ENCODE results near the gene PIAS1.

DNA sequence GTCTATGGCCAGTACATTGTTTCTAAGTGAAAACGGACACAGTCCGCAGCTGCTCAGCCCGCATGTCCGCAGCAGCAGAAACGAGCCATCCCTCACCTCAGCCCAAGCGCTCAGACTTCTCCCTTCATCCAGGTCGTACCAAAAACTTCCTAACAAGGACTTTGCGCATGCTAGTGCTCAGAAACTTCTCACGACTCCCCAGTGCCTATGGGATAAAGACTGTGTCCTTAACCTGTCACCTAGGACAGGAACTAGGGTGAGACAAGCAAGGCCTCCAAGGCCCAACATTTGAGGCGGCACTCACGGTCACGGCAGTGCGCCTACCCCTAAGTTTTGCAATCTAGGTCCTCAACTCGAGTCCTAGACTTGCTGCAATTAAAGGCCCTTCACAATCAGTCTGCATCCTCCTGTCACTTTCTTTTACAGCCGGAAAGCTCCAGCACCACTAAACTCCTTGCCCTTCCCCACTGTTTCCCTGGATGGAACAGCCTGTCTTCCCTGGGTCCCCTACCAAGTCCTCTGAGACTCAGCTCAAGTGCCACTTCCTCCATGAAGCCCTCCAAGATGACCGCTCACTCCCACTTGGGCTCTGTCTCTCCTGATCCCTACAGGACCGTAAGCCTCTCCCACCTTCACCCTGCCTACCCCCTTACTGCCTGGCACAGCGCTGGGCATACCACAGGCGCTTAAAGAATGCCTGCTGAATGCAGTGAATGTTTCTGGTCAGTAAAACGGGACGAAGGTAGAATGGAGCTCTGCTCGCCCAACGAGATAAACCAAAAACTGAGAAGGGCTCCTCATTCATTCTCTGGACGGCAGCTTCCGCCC is 174.2 kb downstream of the PIAS1 start:
- no peak for TF ChIP-seq POLR2A (IDR thresholded peaks at IDR 0.05)
- TF ChIP-seq, protein P1, sequence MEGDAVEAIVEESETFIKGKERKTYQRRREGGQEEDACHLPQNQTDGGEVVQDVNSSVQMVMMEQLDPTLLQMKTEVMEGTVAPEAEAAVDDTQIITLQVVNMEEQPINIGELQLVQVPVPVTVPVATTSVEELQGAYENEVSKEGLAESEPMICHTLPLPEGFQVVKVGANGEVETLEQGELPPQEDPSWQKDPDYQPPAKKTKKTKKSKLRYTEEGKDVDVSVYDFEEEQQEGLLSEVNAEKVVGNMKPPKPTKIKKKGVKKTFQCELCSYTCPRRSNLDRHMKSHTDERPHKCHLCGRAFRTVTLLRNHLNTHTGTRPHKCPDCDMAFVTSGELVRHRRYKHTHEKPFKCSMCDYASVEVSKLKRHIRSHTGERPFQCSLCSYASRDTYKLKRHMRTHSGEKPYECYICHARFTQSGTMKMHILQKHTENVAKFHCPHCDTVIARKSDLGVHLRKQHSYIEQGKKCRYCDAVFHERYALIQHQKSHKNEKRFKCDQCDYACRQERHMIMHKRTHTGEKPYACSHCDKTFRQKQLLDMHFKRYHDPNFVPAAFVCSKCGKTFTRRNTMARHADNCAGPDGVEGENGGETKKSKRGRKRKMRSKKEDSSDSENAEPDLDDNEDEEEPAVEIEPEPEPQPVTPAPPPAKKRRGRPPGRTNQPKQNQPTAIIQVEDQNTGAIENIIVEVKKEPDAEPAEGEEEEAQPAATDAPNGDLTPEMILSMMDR (IDR thresholded peaks at IDR 0.05), result no peak
